K562 (cell line): ENCODE data around the gene PBX2. TPM values are rescaled to one million over a fixed set of nuclear protein-coding genes. Genes with fewer than 3 reads are reported as not detected.

Experiments
- ATF3 ChIP-seq, 2 experiments: fragments of 450-650 bp in 1 of 2; sonication (generic) in 1 of 2; formaldehyde crosslinking in 1 of 2; IDR thresholded peaks in 1 of 2; conservative IDR thresholded peaks in 1 of 2; 2 replicates each; pipeline versions ENCODE4 v1.6.1 to v1.8.1; 2016 to 2023; ENCODE audit warnings: mild to moderate bottlenecking in 2 of 2, moderate library complexity in 2 of 2, inconsistent platforms in 1 of 2, missing genetic modification reagents in 1 of 2
- E4F1 ChIP-seq: fragments of 250-450 bp; sonication (Bioruptor Pico); IDR thresholded peaks from 2 replicates; pipeline ENCODE4 v1.5.0; 2021; ENCODE audit warnings: mild to moderate bottlenecking, borderline replicate concordance
- ETS1 ChIP-seq: conservative IDR thresholded peaks from 2 replicates; pipeline ENCODE4 v1.6.1; 2011; ENCODE audit warnings: low read depth, mild to moderate bottlenecking, low read length; ENCODE audit not compliant: control insufficient read depth
- ETV1 ChIP-seq: fragments of 450-650 bp; conservative IDR thresholded peaks from 2 replicates; pipeline ENCODE4 v1.6.1; 2016; ENCODE audit warnings: missing genetic modification characterization, control low read depth, low read depth, missing compliant biosample characterization
- KLF16 ChIP-seq: IDR thresholded peaks from 2 replicates; pipeline ENCODE4 v1.6.1; 2016; ENCODE audit warnings: antibody characterized with exemption
- STAT6 ChIP-seq: sonication (generic); formaldehyde crosslinking; IDR thresholded peaks from 2 replicates; pipeline ENCODE4 v1.8.1; 2023; ENCODE audit warnings: mild to moderate bottlenecking, missing genetic modification reagents
- TBP ChIP-seq: optimal IDR thresholded peaks from 2 replicates; pipeline ENCODE3; 2011; ENCODE audit warnings: low read depth, low read length, improper control_type of control experiment
- THRB ChIP-seq: fragments of 450-650 bp; formaldehyde crosslinking; conservative IDR thresholded peaks from 2 replicates; pipeline ENCODE4 v1.4.0; 2022; ENCODE audit warnings: mild to moderate bottlenecking, missing genetic modification characterization
- UBTF ChIP-seq, 2 experiments: IDR thresholded peaks; 2 replicates each; pipeline ENCODE4 v1.6.1; 2012; ENCODE audit warnings: improper control_type of control experiment in 2 of 2, low read depth in 2 of 2, low read length in 2 of 2, borderline replicate concordance in 1 of 2
- polyA plus RNA-seq, 8 experiments: library from polyadenylated mRNA; depleted of rRNA in 4 of 8; stranded (reverse) in 5 of 8; unstranded in 3 of 8; fragments of >200 nt; fragmentation: Nextera tagmentation in 2 of 8; fragmentation: Illumina TruSeq in 1 of 8; extraction: Ambion mirVana in 2 of 8; extraction: Trizol in 1 of 8; gene quantifications; 2 replicates each; pipeline versions ENCODE4 v1.2.1 to v1.2.3, GENCODE V29; 2011 to 2014; ENCODE audit warnings: inconsistent platforms in 1 of 8, missing spikeins in 1 of 8
- total RNA-seq, 7 experiments: library from RNA; depleted of rRNA in 6 of 7; stranded (reverse); fragments of >200 nt in 6 of 7; fragmentation: Illumina TruSeq in 2 of 7; extraction: Trizol in 2 of 7; gene quantifications; 2 replicates each; pipeline versions ENCODE4 v1.2.1 to v1.2.3, GENCODE V29; 2011 to 2021; ENCODE audit warnings: low replicate concordance in 1 of 7

Gene PBX2
- total and polyA plus RNA-seq, 9 of the 15 experiments (the other 6 are each of a cell fraction or from before 2014, with no cell fraction given), result 1.9 to 134 (median 62.5) TPM

- TF ChIP-seq KLF16, result peak; percentile 90
- no peak; the same call in 1 of the 2 replicates for TF ChIP-seq ETV1 (tag)
- TF ChIP-seq UBTF (IDR thresholded peaks at IDR 0.05; ENCODE audit: borderline replicate concordance in 1 of 2, low read depth in 2 of 2, low read length in 2 of 2), result peak in 1 of 2 experiments; percentile 83; a peak in 1 of 4 replicates
- peak; percentile 74 for TF ChIP-seq TBP
- no peak for TF ChIP-seq STAT6 (CRISPR knock-in tag)
- no peak for TF ChIP-seq ETS1
- peak; percentile 74; the same call in 1 of the 2 replicates for TF ChIP-seq THRB (CRISPR knock-in tag)
- TF ChIP-seq ATF3 (IDR thresholded peaks at IDR 0.05), result no peak
- no peak for TF ChIP-seq ATF3 (CRISPR knock-in tag; conservative IDR thresholded peaks at IDR 0.05)
- no peak for TF ChIP-seq E4F1 (CRISPR knock-in tag)
Measured at GRCh38 chr6:32167761-32168262, 22.2 kb downstream of the PBX2 start (continued).
